Measurements from ENCODE around the gene MAP3K1.

GRCh38 chr5:56845277-56845676 is 29.9 kb downstream of the MAP3K1 start:
- TF ChIP-seq POLR2A (IDR thresholded peaks at IDR 0.05; ENCODE audit: low read length) (no peak), GATA1 (IDR thresholded peaks at IDR 0.05; ENCODE audit: low read depth, low read length) (no peak)
